BJ (cell line): ENCODE data around the gene BRD4. TPM values are rescaled to one million over a fixed set of nuclear protein-coding genes. Genes with fewer than 3 reads are reported as not detected.

ENCODE experiments used
- CTCF ChIA-PET: fragments of 350-600 bp; formaldehyde crosslinking; extraction: SDS; loops from one replicate; lab custom pipeline; 2021; ENCODE audit warnings: antibody characterized with exemption, inconsistent platforms; lab: Yijun Ruan, JAX
- POLR2A ChIA-PET: fragments of 300-600 bp; sonication (Branson Sonifier 250); formaldehyde crosslinking; extraction: SDS; loops from one replicate; lab custom pipeline; 2021; ENCODE audit warnings: antibody characterized with exemption; lab: Charles Lee
- DNase-seq: peaks from one replicate; pipeline ENCODE4 v3.0.0-alpha.2; 2011; ENCODE audit warnings: low read depth
- H3K27me3 ChIP-seq: 2 replicates; pipeline ENCODE4 v1.6.0; 2011; ENCODE audit warnings: low read length; ENCODE audit not compliant: control insufficient read depth, insufficient read depth
- H3K36me3 ChIP-seq: 2 replicates; pipeline ENCODE4 v1.5.1; 2011; ENCODE audit warnings: low read length; ENCODE audit not compliant: control insufficient read depth, insufficient read depth
- H3K4me3 ChIP-seq: 2 replicates; pipeline ENCODE4 v1.5.1; 2011; ENCODE audit warnings: low read depth, mild to moderate bottlenecking, control low read depth, low read length
- CTCF ChIP-seq: IDR thresholded peaks from 2 replicates; pipeline ENCODE4 v1.5.1; 2011; ENCODE audit warnings: low read depth, mild to moderate bottlenecking, control low read depth, inconsistent platforms, low read length, moderate library complexity; ENCODE audit not compliant: insufficient read depth
- polyA plus RNA-seq: library from polyadenylated mRNA; depleted of rRNA; stranded (reverse); fragments of >200 nt; gene quantifications from 2 replicates; pipeline ENCODE4 v1.2.3, GENCODE V29; 2011

BRD4 gene
- polyA plus RNA-seq, 1 experiment: 9.5 TPM

- DNase-seq: peak; percentile 84
- TF ChIP-seq CTCF: no peak
- Histone ChIP-seq H3K36me3 (0 out of 2 replicates have a peak, but pooled peaks cover 1% of the 10 kb centered on the region), H3K4me3 (no peak overlapping the region), H3K27me3 (no peaks in the 10 kb centered on the region)
- ChIA-PET CTCF (interaction anchor here (1.2 kb wide), 1 partner anchor 17 kb away, joined by 4 read pairs; no protein-coding TSS in a partner anchor), POLR2A (interaction anchor here (0.7 kb wide), 1 partner anchor 132 kb away, joined by 3 read pairs; no protein-coding TSS in a partner anchor)
Observed at GRCh38 chr19:15300533-15301197, 31.7 kb downstream of the BRD4 start.

DNA sequence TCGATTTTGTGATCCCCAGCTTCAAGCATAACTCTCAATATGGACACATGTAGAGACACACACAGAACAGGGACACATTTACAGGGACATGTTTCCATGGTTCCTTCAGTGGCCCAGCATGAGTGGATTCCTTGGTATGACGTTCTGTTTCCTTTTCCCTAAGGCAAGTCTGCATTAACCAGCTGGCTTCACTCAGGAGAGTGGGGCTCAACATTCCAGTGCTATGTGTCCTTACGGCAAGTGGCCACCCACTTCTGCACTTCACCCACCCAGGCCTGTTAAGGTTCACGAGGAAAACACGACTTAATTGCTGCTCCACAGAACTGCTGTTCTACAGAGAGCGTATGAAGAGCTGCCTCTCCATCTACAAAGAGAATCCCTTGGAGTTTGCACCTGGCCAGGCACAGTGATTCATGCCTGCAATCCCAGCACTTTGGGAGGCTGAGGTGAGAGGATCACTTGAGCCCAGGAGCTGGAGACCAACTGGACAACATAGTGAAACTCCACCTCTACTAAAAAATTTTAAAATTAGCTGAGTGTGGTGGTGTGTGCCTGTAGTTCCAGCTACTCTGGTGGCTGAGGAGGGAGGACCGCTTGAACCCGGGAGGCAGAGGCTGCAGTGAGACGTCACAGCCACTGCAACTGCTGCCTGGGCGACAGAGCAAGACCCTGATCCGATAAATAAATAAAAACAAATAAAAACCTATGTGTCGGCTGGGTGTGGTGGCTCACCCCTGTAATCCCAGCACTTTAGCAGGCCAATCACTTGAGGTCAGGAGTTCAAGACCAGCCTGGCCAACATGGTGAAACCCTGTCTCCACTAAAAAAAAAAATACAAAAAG, 32.5 kb downstream of the BRD4 start:
- H3K4me3 ChIP-seq: no peak overlapping the region
- TF ChIP-seq CTCF: no peak
- peak; percentile 88 for DNase-seq
- no peaks in the 10 kb centered on the region for H3K27me3 ChIP-seq
- 0 out of 2 replicates have a peak, but pooled peaks cover 1% of the 10 kb centered on the region for H3K36me3 ChIP-seq
- ChIA-PET CTCF (interaction anchor here (1.2 to 1.3 kb wide), 2 partner anchors 18 to 20 kb away, joined by 4 to 5 read pairs; no protein-coding TSS in a partner anchor), POLR2A (no interaction called here)

DNA sequence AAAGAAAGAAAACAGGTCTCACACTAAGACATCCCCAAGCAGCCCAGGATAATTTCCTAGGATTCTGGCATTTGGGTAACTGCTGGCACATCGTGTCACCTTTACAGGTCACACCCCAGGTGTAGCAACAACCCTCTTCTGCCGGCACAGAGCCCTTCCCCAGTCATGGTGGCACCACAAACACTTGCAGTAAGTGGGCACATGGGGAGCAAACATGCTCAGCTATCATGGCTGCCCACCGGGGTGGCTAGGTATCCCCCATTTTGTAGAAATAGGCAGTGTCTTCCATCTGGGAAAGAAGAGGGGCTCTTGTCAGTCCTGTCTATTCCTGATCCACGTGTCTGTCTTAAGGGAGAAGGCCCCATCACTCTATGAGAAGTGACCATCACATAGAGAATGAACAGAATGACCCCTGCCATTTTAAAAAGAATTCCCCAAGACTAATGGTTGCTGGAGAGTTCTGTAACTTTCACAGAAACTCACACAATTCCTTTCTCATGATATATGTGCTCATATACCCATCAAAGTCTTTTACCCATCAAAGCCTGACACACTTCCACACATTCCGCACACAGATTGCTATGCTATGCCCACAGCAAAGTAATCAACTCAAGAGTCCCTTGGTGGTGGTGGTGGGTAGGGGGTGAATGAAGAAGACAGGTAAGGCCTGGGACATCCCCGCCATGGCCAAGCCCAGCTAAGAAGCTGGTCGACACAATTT, 33.3 kb downstream of the BRD4 start:
- 0 out of 2 replicates have a peak, but pooled peaks cover 1% of the 10 kb centered on the region for H3K36me3 ChIP-seq
- ChIA-PET CTCF (interaction anchor here (1.2 to 1.3 kb wide), 2 partner anchors 19 to 21 kb away, joined by 4 to 5 read pairs; no protein-coding TSS in a partner anchor), POLR2A (interaction anchor here (0.6 kb wide), 1 partner anchor 41 kb away, joined by 4 read pairs; no protein-coding TSS in a partner anchor)
- no peaks in the 10 kb centered on the region for H3K27me3 ChIP-seq
- DNase-seq: no peak
- no peak for TF ChIP-seq CTCF
- H3K4me3 ChIP-seq: no peak overlapping the region

- CTCF ChIA-PET: interaction anchor here (0.9 to 1.9 kb wide), 5 partner anchors 28 to 147 kb away, joined by 3 to 7 read pairs (median 3); no protein-coding TSS in a partner anchor
- peak; percentile 75 for DNase-seq
- 0 out of 2 replicates have a peak, but pooled peaks cover 1% of the 10 kb centered on the region for H3K36me3 ChIP-seq
- H3K27me3 ChIP-seq: no peaks in the 10 kb centered on the region
- no peak overlapping the region for H3K4me3 ChIP-seq
- POLR2A ChIA-PET: no interaction called here
- TF ChIP-seq CTCF: peak; percentile 26; the same call in 1 of the 2 replicates
Observed at GRCh38 chr19:15297416-15298224, 34.7 kb downstream of the BRD4 start.
